Fibroblast of mammary gland (primary cell): Measurements from ENCODE around the gene FAM83E.
"Not testable (repeated sequence)": the region's sequence is repeated elsewhere in the genome, so short reads cannot be mapped to it uniquely, and the experiment has no call there.

Experiments
- DNase-seq: peaks from one replicate; pipeline ENCODE4 v3.0.0-alpha.2; 2010; ENCODE audit warnings: low read depth
- H3K4me3 ChIP-seq: 2 replicates; pipeline ENCODE4 v1.5.1; 2011; ENCODE audit warnings: low read depth, mild to moderate bottlenecking, low read length, moderate library complexity; ENCODE audit not compliant: control insufficient read depth
- TF ChIP-seq, protein P1 (sequence below): conservative IDR thresholded peaks from 2 replicates; pipeline ENCODE4 v1.5.1; 2011; ENCODE audit warnings: low read depth, low read length, inconsistent platforms; ENCODE audit not compliant: control insufficient read depth, insufficient read depth

FAM83E gene

DNA sequence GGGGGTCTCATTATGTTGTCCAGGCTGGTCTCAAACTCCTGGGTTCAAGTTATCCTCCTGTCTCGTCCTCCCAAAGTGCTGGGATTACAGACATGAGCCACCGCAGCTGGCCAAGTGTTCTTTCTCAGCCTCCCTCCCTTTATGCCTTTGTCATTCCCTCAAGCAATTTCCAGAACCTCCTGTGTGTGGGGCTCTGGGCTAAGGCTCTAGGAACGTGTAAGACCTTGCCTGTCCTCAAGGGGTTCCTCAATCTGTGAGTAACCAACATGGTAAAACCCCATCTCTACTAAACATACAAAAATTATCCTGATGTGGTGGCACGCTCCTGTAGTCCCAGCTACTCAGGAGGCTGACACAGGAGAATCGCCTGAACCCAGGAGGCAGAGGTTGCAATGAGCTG is 23.9 kb downstream of the FAM83E start:
- TF ChIP-seq, protein P1, sequence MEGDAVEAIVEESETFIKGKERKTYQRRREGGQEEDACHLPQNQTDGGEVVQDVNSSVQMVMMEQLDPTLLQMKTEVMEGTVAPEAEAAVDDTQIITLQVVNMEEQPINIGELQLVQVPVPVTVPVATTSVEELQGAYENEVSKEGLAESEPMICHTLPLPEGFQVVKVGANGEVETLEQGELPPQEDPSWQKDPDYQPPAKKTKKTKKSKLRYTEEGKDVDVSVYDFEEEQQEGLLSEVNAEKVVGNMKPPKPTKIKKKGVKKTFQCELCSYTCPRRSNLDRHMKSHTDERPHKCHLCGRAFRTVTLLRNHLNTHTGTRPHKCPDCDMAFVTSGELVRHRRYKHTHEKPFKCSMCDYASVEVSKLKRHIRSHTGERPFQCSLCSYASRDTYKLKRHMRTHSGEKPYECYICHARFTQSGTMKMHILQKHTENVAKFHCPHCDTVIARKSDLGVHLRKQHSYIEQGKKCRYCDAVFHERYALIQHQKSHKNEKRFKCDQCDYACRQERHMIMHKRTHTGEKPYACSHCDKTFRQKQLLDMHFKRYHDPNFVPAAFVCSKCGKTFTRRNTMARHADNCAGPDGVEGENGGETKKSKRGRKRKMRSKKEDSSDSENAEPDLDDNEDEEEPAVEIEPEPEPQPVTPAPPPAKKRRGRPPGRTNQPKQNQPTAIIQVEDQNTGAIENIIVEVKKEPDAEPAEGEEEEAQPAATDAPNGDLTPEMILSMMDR = peak; percentile 16
- DNase-seq = peak; percentile 28
- H3K4me3 ChIP-seq = no peak overlapping the region

DNA sequence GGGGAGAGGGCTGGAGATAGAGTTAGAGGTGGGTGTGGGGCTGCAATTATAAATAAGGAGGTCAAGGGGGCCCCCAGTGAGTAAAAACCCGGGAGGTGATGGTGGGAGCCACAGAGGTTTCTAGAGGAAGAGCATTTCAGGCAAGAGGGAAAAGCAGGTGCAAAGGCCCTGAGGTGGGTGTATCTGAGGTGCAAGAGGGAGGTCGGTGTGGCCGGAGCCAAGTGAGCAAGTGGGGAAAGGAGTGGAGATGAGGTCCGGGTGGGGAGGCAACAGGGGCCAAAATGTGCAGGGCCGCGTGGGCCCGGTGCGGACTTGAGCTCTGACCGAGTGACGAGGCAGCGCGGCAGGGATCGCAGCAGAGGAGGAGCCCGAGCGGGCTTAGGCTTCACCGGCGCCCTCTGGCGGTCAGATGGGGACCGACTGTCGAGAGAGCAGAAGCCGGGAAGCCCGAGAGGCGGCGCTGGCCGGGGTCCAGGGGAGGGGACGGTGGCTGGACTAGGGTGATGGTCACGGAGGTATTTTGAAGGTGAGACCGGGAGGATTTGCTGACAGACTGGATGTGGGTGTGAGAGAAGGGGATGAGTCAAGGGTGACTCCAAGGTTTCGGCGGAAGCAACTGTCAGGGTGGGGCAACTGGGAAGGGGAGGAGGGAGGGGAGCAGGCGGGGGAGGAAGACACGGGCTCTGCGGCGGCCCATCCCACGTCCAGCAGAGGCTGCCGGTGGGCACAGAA is 26.0 kb downstream of the FAM83E start:
- TF ChIP-seq, protein P1 = peak; percentile 88
- peak overlapping the region; percentile 41 for H3K4me3 ChIP-seq
- DNase-seq = peak; percentile 78

DNA sequence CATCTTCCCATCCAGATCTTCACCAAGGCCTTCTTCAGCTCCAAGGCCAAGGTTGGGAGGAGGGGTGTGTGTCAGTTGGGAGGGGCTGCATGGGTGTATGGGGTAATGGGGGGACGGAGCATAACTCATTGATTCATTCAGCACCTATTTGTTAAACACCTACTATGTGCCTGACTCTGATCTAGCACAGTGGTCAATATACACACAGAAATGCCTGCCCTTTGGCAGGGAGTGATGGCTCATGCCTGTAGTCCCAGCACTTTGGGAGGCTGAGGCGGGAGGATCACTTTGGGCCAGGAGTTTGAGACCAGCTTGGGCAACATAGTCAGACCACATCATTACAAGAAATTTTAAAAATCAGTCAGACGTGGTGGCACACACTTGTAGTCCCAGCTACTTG is 27.5 kb downstream of the FAM83E start:
- H3K4me3 ChIP-seq = no peak overlapping the region
- TF ChIP-seq, protein P1 = no peak
- no peak for DNase-seq

DNA sequence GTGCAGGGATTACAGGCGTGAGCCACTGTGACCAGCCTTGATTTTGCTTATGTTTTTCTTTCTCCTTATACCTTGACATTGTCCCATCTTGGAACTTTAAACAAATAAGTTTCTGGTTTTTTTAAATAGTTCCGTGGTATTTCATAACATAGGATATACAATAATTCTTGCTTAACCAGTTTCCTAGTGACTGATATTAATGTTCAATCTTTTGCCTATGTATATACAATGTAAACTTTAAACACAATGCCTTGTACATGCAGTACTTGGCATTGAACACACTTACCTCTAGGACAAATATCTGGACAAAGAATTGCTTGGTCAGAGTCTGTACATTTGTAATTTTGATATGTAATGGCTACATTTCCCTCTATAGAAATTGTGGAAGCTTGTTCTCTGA is 32.7 kb downstream of the FAM83E start:
- no peak overlapping the region for H3K4me3 ChIP-seq
- no peak for DNase-seq
- TF ChIP-seq, protein P1 = no peak

DNA sequence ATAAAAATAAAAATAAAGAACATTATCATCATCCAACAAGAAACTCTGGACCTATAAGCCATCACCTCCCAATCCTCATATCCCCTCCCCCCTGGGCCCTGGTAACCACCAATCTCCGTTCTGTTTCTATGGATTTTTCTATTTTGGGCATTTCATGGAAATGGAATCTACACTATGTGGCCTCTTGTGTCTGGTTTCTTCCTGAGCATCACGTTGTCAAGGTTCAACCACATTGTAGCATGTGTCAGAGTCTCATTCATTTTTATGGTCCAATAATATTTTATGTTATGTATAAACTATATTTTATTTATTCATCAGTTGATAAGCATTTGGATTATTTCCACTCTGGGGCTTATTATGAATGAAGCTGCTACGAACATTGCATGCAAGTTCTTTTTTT is 36.0 kb downstream of the FAM83E start:
- TF ChIP-seq, protein P1 = no peak

DNA sequence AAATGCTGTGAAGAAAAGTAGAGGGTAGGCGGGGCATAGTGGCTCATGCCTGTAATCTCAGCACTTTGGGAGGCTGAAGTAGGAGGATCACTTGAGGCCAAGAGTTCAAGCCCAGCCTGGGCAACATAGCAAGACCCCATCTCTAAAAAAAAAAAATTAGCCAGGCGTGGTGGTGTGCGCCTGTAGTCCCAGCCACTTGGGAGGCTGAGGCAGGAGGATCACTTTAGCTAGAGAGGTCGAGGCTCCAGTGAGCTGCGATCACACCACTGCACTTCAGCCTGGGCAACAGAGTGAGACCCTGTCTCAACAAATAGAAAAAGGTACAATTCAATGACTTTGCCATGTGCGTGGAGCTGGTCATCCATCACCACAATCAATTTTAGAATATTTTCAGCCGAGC is 37.0 kb downstream of the FAM83E start:
- not testable (repeated sequence) for H3K4me3 ChIP-seq, DNase-seq

More for the DNA sequence above, 36.0 kb downstream of the FAM83E start:
- no peak overlapping the region for H3K4me3 ChIP-seq
- no peak for DNase-seq

DNA sequence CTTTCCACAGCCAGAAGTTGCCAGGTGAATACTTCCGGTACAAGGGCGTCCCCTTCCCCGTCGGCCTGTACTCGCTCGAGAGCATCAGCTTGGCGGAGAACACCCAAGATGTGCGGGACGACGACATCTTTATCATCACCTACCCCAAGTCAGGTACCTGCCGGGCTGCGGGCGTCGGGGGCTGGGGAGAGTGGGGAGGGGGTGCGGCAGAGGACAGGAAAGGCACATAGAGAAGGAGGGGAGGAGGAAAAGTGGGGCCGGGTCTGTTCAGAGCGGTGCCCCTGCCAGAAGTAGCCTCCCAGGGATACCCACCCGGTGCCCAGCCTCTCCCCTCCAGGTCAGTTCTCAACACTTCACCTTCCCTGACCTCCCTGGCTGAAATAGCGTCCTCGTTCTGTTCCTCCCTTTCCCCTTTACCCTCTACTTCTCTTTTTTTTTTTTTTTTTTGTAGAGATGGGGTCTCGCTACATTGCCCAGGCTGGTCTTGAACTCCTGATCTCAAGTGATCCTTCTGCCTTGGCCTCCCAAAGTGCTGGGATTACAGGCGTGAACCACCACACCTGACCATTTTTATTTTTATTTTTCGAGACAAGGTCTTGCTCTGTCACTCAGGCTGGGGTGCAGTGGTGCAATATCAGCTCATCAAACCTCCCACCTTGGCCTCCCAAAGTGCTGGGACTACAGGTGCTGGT is 38.8 kb downstream of the FAM83E start:
- DNase-seq = no peak
- TF ChIP-seq, protein P1 = no peak
- no peak overlapping the region for H3K4me3 ChIP-seq
